Activated T-cell treated with anti-CD3 and anti-CD28 coated beads, Interleukin-2, amount 50 U/mL, for 72 hours (primary cell): ENCODE results near the gene CYRIA. TPM values are rescaled to one million over a fixed set of nuclear protein-coding genes. Genes with fewer than 3 reads are reported as not detected.

Experiments
- ATAC-seq, 2 donors: fragments of 150-1000 bp; cut with Tn5 transposase; replicated peaks in 1 of 2; 2 replicates each; pipeline ENCODE4 v1.10.0; 2021; ENCODE audit warnings: moderate library complexity in 2 of 2, mild to moderate bottlenecking in 1 of 2
- DNase-seq, 2 donors: peaks; one replicate each; pipeline ENCODE4 v3.0.0; 2021 to 2022; ENCODE audit warnings: mixed read lengths in 1 of 2
- H3K27ac Mint-ChIP-seq: one replicate; pipeline ENCODE4 v1.8.0; 2022; ENCODE audit warnings: mild to moderate bottlenecking, moderate library complexity, mixed read lengths
- H3K27me3 Mint-ChIP-seq: one replicate; pipeline ENCODE4 v1.8.0; 2022; ENCODE audit warnings: low read depth, mixed read lengths
- H3K36me3 Mint-ChIP-seq, 2 donors: one replicate each; pipeline ENCODE4 v1.8.0; 2022; ENCODE audit warnings: mixed read lengths in 2 of 2, mild to moderate bottlenecking in 1 of 2; ENCODE audit not compliant: insufficient read depth in 2 of 2
- H3K4me1 Mint-ChIP-seq: one replicate; pipeline ENCODE4 v1.8.0; 2022; ENCODE audit warnings: low read depth, mixed read lengths
- H3K4me3 Mint-ChIP-seq, 2 donors: one replicate each; pipeline ENCODE4 v1.8.0; 2022; ENCODE audit warnings: mild to moderate bottlenecking in 2 of 2, mixed read lengths in 2 of 2, moderate library complexity in 2 of 2
- H3K9me3 Mint-ChIP-seq, 2 donors: one replicate each; pipeline ENCODE4 v1.8.0; 2022; ENCODE audit warnings: mixed read lengths in 2 of 2
- total RNA-seq, 2 donors: library from RNA; stranded (reverse); gene quantifications; one replicate each; pipeline ENCODE4 v1.2.3, GENCODE V29; 2022

The CYRIA gene
- total RNA-seq, 2 donors from 2014 or later = 1.1 to 2.3 TPM

DNA sequence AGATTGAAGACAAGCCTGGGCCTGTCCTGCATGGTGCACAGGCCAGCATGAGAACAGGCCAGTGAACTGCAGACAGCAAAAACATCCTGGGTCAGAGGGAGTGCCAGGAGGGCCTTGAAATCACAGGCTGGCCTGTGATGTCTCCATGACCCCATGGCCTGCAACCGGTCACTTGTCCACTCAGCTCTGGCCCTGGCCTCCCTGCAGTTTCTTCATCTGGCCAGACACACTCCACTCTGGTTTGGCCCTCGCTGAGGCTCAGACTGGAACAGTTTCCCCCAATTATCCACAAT is 12.6 kb downstream of the CYRIA start:
- Mint-ChIP-seq H3K4me1 (peaks cover 31% of the 10 kb centered on the region), H3K4me3 (no peak overlapping the region), H3K27me3 (peaks cover 20% of the 10 kb centered on the region), H3K36me3 (no peaks in the 10 kb centered on the region), H3K9me3 (no peaks in the 10 kb centered on the region), H3K27ac (no peak overlapping the region)
- no peak for DNase-seq
- no peak for ATAC-seq

DNA sequence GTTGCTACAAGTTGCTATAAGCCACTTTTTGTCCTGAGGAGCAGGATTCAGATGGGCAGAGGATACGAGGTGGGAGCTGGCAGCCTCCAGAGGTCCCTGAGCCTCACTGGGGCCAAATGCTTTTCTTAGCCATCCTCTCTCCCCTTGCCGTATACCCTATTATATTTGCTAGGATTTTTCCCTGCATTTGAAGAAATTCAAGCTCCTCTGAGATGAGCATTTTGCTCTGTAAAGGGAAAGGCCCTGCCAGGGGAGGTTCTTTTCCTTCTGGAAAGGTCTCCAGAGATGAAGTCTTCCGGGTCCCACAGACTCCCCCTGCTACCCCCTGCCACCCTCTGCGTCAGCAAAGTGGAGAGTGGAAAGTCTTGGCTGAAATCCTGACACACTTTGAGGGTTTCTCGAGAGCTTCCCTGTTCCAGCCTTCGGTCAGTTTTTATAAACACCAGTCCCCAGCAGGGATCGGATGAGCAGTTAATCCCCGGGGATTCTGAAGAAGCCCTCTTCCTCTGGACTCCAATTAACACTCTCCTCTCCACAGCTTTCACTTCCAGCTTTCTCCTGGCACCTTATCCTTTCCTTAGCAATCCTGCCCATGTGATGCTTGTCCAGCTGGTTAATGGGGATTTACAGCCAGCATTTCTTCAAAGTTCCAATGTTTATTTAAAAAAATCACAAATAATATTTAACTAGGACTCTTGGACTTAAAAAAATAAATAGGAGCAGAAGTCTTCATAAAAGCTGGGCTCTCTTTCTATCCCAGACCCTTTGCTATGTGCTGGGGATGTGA is 13.1 kb downstream of the CYRIA start:
- Mint-ChIP-seq H3K9me3 (no peaks in the 10 kb centered on the region), H3K36me3 (no peaks in the 10 kb centered on the region), H3K27me3 (peaks cover 20% of the 10 kb centered on the region), H3K27ac (no peak overlapping the region), H3K4me1 (peaks cover 31% of the 10 kb centered on the region), H3K4me3 (no peak overlapping the region)
- no peak for ATAC-seq
- DNase-seq = no peak

- H3K27ac Mint-ChIP-seq = no peak overlapping the region
- ATAC-seq (peak in 1 of 2 donors; percentile 33), DNase-seq (no peak)
- H3K4me1 Mint-ChIP-seq = peaks cover 25% of the 10 kb centered on the region
- H3K27me3 Mint-ChIP-seq = peaks cover under 1% of the 10 kb centered on the region
- no peaks in the 10 kb centered on the region for H3K9me3 Mint-ChIP-seq
- H3K36me3 Mint-ChIP-seq = no peaks in the 10 kb centered on the region
- H3K4me3 Mint-ChIP-seq = peak overlapping the region; percentile 37 to 42
These were observed 15.1 kb downstream of the CYRIA start for GRCh38 chr2:16650287-16651249.

- Mint-ChIP-seq H3K27ac (peak overlapping the region; percentile 52), H3K4me1 (peaks cover 25% of the 10 kb centered on the region), H3K27me3 (no peaks in the 10 kb centered on the region), H3K4me3 (peak overlapping the region in 1 of 2 donors; percentile 21), H3K9me3 (no peaks in the 10 kb centered on the region), H3K36me3 (no peaks in the 10 kb centered on the region)
- DNase-seq (peak; percentile 33 to 36), ATAC-seq (peak; percentile 82 to 87)
These were observed 16.0 kb downstream of the CYRIA start for GRCh38 chr2:16649353-16650286.

GRCh38 chr2:16647992-16648617 is 17.5 kb downstream of the CYRIA start:
- Mint-ChIP-seq H3K9me3 (no peaks in the 10 kb centered on the region), H3K27me3 (no peaks in the 10 kb centered on the region), H3K27ac (no peak overlapping the region), H3K4me1 (peaks cover 25% of the 10 kb centered on the region), H3K36me3 (no peaks in the 10 kb centered on the region), H3K4me3 (no peak overlapping the region)
- no peak for ATAC-seq
- no peak for DNase-seq

GRCh38 chr2:16645775-16646559 is 19.7 kb downstream of the CYRIA start:
- Mint-ChIP-seq H3K9me3 (no peaks in the 10 kb centered on the region), H3K27ac (no peak overlapping the region), H3K4me3 (no peak overlapping the region), H3K4me1 (peaks cover 20% of the 10 kb centered on the region), H3K36me3 (no peaks in the 10 kb centered on the region), H3K27me3 (no peaks in the 10 kb centered on the region)
- ATAC-seq (no peak), DNase-seq (no peak)

DNA sequence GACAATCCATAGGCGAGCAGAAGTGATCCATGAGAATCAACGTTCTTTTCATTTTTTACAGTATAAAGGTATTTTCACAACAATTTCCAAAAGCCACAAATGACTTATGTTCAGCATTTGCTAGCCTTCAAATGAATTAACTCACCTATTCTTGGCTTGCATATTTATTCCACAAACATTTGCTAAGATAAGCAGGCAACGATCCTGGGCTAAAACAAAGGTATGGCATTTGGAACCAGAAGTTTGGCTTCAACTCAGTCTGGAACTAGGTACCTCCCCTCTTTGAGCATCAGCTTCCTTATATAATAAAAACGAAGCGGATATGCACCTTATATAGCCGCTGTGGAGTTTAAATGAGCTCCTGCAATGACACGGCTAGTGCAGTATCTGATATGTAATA is 20.5 kb downstream of the CYRIA start:
- Mint-ChIP-seq H3K36me3 (no peaks in the 10 kb centered on the region), H3K4me3 (no peak overlapping the region), H3K27ac (no peak overlapping the region), H3K4me1 (peaks cover 11% of the 10 kb centered on the region), H3K27me3 (no peaks in the 10 kb centered on the region), H3K9me3 (no peaks in the 10 kb centered on the region)
- DNase-seq = no peak
- no peak for ATAC-seq

DNA sequence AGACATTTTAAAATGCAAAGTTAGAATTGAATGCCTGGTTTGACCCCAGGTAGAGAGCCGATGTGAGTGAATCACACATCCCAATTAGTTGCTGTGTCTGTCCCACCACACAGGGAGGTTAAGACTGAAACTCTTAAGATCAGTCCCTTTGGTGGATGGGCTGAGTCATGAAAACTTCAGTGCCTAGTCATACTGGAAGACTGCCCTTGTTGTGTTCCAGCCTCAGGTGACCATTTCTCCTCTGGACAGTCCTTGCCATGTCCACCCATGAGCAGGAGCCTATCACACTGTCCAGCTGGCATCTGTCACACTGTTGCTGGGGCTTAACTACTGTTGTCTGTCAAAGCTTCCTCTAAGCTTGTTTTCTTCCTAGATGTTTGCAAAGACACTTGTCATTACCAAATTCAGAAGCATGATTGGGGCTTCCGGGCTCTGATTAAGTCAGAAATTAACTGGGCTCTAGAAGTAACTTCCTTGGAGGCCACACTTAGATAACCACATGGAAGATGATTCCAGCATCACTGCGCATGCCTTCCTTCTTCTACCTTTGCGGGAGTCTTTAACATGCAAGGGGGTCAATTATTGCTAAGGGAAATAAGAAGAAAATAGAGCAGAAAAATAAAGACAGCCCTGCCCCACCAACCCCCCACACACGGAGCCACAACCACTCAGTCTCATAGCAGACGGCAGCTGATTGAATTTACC is 21.3 kb downstream of the CYRIA start:
- Mint-ChIP-seq H3K4me1 (peaks cover 6% of the 10 kb centered on the region), H3K4me3 (no peak overlapping the region), H3K27ac (no peak overlapping the region), H3K27me3 (no peaks in the 10 kb centered on the region), H3K9me3 (no peaks in the 10 kb centered on the region), H3K36me3 (no peaks in the 10 kb centered on the region)
- DNase-seq (no peak), ATAC-seq (peak in 1 of 2 donors; percentile 19)

DNA sequence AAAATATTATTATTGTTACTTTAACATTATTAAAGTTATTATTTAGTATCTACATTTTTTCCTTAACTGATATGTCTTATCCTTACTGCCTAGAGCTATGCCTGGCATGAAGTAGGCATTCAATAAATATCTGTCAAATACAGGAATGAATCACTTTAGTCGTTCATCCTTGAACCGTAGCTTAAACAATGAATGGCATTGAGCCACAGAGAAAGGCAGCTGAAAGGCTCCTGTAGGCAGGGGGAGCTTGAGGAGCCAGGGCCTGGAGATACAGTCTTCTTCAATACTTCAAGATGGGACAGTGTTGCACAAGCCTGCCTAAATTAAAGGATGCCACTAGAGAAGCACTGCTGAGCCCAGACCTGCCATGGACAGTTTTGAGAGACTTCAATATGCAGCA is 22.5 kb downstream of the CYRIA start:
- Mint-ChIP-seq H3K4me3 (no peak overlapping the region), H3K27ac (no peak overlapping the region), H3K36me3 (no peaks in the 10 kb centered on the region), H3K9me3 (no peaks in the 10 kb centered on the region), H3K4me1 (peaks cover 13% of the 10 kb centered on the region), H3K27me3 (no peaks in the 10 kb centered on the region)
- ATAC-seq = no peak
- DNase-seq = no peak

GRCh38 chr2:16642088-16642487 is 23.5 kb downstream of the CYRIA start:
- DNase-seq = no peak
- no peaks in the 10 kb centered on the region for H3K27me3 Mint-ChIP-seq
- no peaks in the 10 kb centered on the region for H3K9me3 Mint-ChIP-seq
- H3K4me3 Mint-ChIP-seq = no peak overlapping the region
- H3K36me3 Mint-ChIP-seq = no peaks in the 10 kb centered on the region
- no peak overlapping the region for H3K27ac Mint-ChIP-seq
- ATAC-seq = no peak
- H3K4me1 Mint-ChIP-seq = peaks cover 17% of the 10 kb centered on the region

GRCh38 chr2:16641509-16641908 is 24.1 kb downstream of the CYRIA start:
- Mint-ChIP-seq H3K27me3 (no peaks in the 10 kb centered on the region), H3K4me3 (no peak overlapping the region), H3K9me3 (no peaks in the 10 kb centered on the region), H3K36me3 (no peaks in the 10 kb centered on the region), H3K27ac (no peak overlapping the region), H3K4me1 (peaks cover 18% of the 10 kb centered on the region)
- DNase-seq (no peak), ATAC-seq (no peak)
